HFF-Myc (cell line): Measurements from ENCODE around the gene ZBTB7A.

ENCODE experiments used
- DNase-seq: peaks from one replicate; pipeline ENCODE4 v3.0.0-alpha.2; 2011; ENCODE audit warnings: low read depth; ENCODE audit errors: extremely low read depth
- H3K4me3 ChIP-seq: replicated peaks from 2 replicates; pipeline ENCODE4 v1.5.1; 2011; ENCODE audit warnings: low read depth, mild to moderate bottlenecking, control low read depth, low read length
- CTCF ChIP-seq: IDR thresholded peaks from 2 replicates; pipeline ENCODE4 v1.5.1; 2012; ENCODE audit warnings: mild to moderate bottlenecking, low read depth, low read length, control low read depth; ENCODE audit errors: missing control alignments

Gene ZBTB7A

GRCh38 chr19:3995607-3996006, 71.1 kb downstream of the ZBTB7A start:
- DNase-seq: no peak
- no peak for TF ChIP-seq CTCF
- H3K4me3 ChIP-seq: no peak overlapping the region
